Smooth muscle cell (in vitro differentiated cells): Measurements from ENCODE around the gene GNAL. TPM values are rescaled to one million over a fixed set of nuclear protein-coding genes. Genes with fewer than 3 reads are reported as not detected.

Source experiments
- DNase-seq: peaks from one replicate; lab custom pipeline; 2025; ENCODE audit not compliant: unreplicated experiment; lab: John Stamatoyannopoulos, UW
- H2AFZ ChIP-seq: fragments of 200-600 bp; sonication (generic); 2 replicates; pipeline ENCODE4 v1.6.0; 2016; ENCODE audit warnings: antibody characterized with exemption, low read depth, mild to moderate bottlenecking
- H3F3A ChIP-seq: fragments of 200-600 bp; sonication (generic); 2 replicates; pipeline ENCODE4 v1.6.0; 2017; ENCODE audit warnings: antibody characterized with exemption, low read depth
- H3K27ac ChIP-seq: fragments of 200-600 bp; sonication (generic); 2 replicates; pipeline ENCODE4 v1.5.1; 2016; ENCODE audit warnings: low read depth, mild to moderate bottlenecking
- H3K27me3 ChIP-seq: fragments of 200-600 bp; sonication (generic); 2 replicates; pipeline ENCODE4 v1.6.1; 2016; ENCODE audit warnings: low read depth, mild to moderate bottlenecking
- H3K36me3 ChIP-seq: fragments of 200-600 bp; sonication (generic); 2 replicates; pipeline ENCODE4 v1.5.1; 2016; ENCODE audit warnings: low read depth
- H3K4me1 ChIP-seq: fragments of 200-600 bp; sonication (generic); 2 replicates; pipeline ENCODE4 v1.5.1; 2016; ENCODE audit warnings: low read depth
- H3K4me2 ChIP-seq: fragments of 200-600 bp; sonication (generic); 2 replicates; pipeline ENCODE4 v1.6.0; 2016; ENCODE audit warnings: mild to moderate bottlenecking
- H3K4me3 ChIP-seq: fragments of 200-600 bp; sonication (generic); 2 replicates; pipeline ENCODE4 v1.5.1; 2016; ENCODE audit warnings: mild to moderate bottlenecking
- H3K79me2 ChIP-seq: fragments of 200-600 bp; sonication (generic); 2 replicates; pipeline ENCODE4 v1.6.0; 2016; ENCODE audit warnings: low read depth, mild to moderate bottlenecking
- H3K9ac ChIP-seq: fragments of 200-600 bp; sonication (generic); 2 replicates; pipeline ENCODE4 v1.6.0; 2016; ENCODE audit warnings: low read depth
- H3K9me3 ChIP-seq: fragments of 200-600 bp; sonication (generic); replicated peaks from 2 replicates; pipeline ENCODE4 v1.5.1; 2016; ENCODE audit warnings: low read depth
- H4K20me1 ChIP-seq: fragments of 200-600 bp; sonication (generic); 2 replicates; pipeline ENCODE4 v1.6.0; 2016; ENCODE audit warnings: low read depth
- CTCF ChIP-seq: fragments of 200-600 bp; sonication (generic); IDR thresholded peaks from 2 replicates; pipeline ENCODE4 v1.5.1; 2017; ENCODE audit warnings: borderline replicate concordance, mild to moderate bottlenecking, antibody characterized with exemption; ENCODE audit not compliant: insufficient read depth, poor library complexity, severe bottlenecking
- WGBS: methylation state at CpG from one replicate; pipeline ENCODE4 v1.1.7; 2016; ENCODE audit warnings: low lambda C conversion rate; 5-methylcytosine and 5-hydroxymethylcytosine counted together
- polyA plus RNA-seq: library from polyadenylated mRNA; unstranded; fragments of >200 nt; fragmentation: Nextera tagmentation; extraction: Ambion mirVana; gene quantifications from 2 replicates; pipeline ENCODE4 v1.2.1, GENCODE V29; 2016
- total RNA-seq: library from RNA; depleted of rRNA; stranded (reverse); fragments of >200 nt; gene quantifications from 2 replicates; pipeline ENCODE4 v1.2.3, GENCODE V29; 2014

GNAL gene
- total and polyA plus RNA-seq, 2 experiments from 2014 or later: 1.6 to 5.8 TPM

GRCh38 chr18:11726556-11726955 is 37.5 kb downstream of the GNAL start:
- H3K4me1 ChIP-seq: no peaks in the 10 kb centered on the region
- H3K79me2 ChIP-seq: no peaks in the 10 kb centered on the region
- no peak overlapping the region for H3K4me3 ChIP-seq
- no peak overlapping the region for H3K4me2 ChIP-seq
- H3K9ac ChIP-seq: no peak overlapping the region
- 85% methylated on average over 2 of the region's 2 CpGs for WGBS
- no peak for DNase-seq
- H3K27me3 ChIP-seq: no peaks in the 10 kb centered on the region
- H3F3A ChIP-seq: no peaks in the 10 kb centered on the region
- no peaks in the 10 kb centered on the region for H3K9me3 ChIP-seq
- H4K20me1 ChIP-seq: no peaks in the 10 kb centered on the region
- no peak overlapping the region for H2AFZ ChIP-seq
- H3K27ac ChIP-seq: no peak overlapping the region
- H3K36me3 ChIP-seq: no peaks in the 10 kb centered on the region
- no peak for TF ChIP-seq CTCF

GRCh38 chr18:11728249-11728648 is 39.2 kb downstream of the GNAL start:
- Histone ChIP-seq H3K27ac (no peak overlapping the region), H3K4me1 (no peaks in the 10 kb centered on the region), H3K36me3 (no peaks in the 10 kb centered on the region), H3K9ac (no peak overlapping the region), H3K27me3 (peaks cover 4% of the 10 kb centered on the region), H3K4me2 (no peak overlapping the region), H2AFZ (no peak overlapping the region), H3K9me3 (no peaks in the 10 kb centered on the region), H3K4me3 (no peak overlapping the region), H3K79me2 (no peaks in the 10 kb centered on the region), H3F3A (no peaks in the 10 kb centered on the region), H4K20me1 (no peaks in the 10 kb centered on the region)
- WGBS: 52% methylated on average over 1 of the region's 1 CpG
- no peak for DNase-seq
- TF ChIP-seq CTCF: no peak

GRCh38 chr18:11729556-11729955 is 40.5 kb downstream of the GNAL start:
- DNase-seq: no peak
- Histone ChIP-seq H4K20me1 (no peaks in the 10 kb centered on the region), H3K4me2 (no peak overlapping the region), H3K36me3 (no peaks in the 10 kb centered on the region), H3K9me3 (no peaks in the 10 kb centered on the region), H3F3A (no peaks in the 10 kb centered on the region), H3K79me2 (no peaks in the 10 kb centered on the region), H3K4me1 (no peaks in the 10 kb centered on the region), H3K4me3 (no peak overlapping the region), H3K27me3 (peaks cover 4% of the 10 kb centered on the region), H2AFZ (no peak overlapping the region), H3K27ac (no peak overlapping the region), H3K9ac (no peak overlapping the region)
- no peak for TF ChIP-seq CTCF
- 88% methylated on average over 6 of the region's 6 CpGs for WGBS

GRCh38 chr18:11733031-11733430 is 44.0 kb downstream of the GNAL start:
- no peak overlapping the region for H3K27ac ChIP-seq
- peak overlapping the region; percentile 37 for H3K4me3 ChIP-seq
- no peak overlapping the region for H3K9ac ChIP-seq
- peaks cover 4% of the 10 kb centered on the region for H3K27me3 ChIP-seq
- H3K79me2 ChIP-seq: no peaks in the 10 kb centered on the region
- H3K4me2 ChIP-seq: peak overlapping the region; percentile 87
- H3K9me3 ChIP-seq: no peaks in the 10 kb centered on the region
- DNase-seq: peak; percentile 34
- H3F3A ChIP-seq: no peaks in the 10 kb centered on the region
- TF ChIP-seq CTCF: peak; percentile 95
- no peaks in the 10 kb centered on the region for H4K20me1 ChIP-seq
- no peaks in the 10 kb centered on the region for H3K4me1 ChIP-seq
- no peaks in the 10 kb centered on the region for H3K36me3 ChIP-seq
- WGBS: 19% methylated on average over 17 of the region's 17 CpGs
- peak overlapping the region; percentile 86 for H2AFZ ChIP-seq
